ENCODE results near the gene ESRRG. TPM values are rescaled to one million over a fixed set of nuclear protein-coding genes. Genes with fewer than 3 reads are reported as not detected.

Gene ESRRG
- total RNA-seq, 1 donor from 2014 or later: not detected

DNA sequence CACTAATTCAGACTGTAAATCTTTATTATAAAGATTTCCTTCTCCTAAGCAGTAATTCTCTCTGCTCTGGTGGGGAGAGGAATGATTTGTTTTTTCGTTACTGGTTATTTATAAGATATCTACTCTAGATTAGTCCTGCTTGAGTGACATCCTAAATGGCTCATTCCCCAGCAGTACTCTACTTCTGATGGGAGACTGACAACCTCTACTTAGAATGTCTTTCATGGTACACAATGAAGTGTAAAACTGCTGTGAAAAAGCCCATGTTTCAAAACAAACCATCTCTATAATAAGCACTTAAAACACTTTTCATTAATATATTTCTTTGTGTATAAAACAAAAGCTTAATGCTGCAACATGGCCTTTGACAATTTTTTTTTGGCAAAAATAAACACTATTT is 33.9 kb upstream of the ESRRG start:
- no peak for FAIRE-seq

DNA sequence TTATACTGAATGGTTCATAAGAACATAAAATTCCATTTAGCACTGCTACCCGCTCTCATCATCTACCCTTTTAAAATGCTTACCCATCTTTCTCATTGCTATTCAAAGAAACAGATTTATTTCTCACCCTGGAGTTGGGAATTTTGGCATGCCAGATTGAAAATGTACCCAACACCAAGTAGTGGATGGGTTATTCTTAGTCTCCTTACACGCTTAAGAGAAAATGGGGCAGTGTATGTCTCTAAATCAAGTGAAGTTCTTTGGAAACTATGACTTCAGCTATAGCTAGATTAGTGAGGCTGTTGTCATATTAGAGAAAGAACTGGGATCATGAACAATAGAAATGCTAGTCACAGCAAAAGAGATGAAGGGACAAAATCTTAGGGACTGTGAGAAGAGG is 27.7 kb upstream of the ESRRG start:
- TF ChIP-seq, protein P1, sequence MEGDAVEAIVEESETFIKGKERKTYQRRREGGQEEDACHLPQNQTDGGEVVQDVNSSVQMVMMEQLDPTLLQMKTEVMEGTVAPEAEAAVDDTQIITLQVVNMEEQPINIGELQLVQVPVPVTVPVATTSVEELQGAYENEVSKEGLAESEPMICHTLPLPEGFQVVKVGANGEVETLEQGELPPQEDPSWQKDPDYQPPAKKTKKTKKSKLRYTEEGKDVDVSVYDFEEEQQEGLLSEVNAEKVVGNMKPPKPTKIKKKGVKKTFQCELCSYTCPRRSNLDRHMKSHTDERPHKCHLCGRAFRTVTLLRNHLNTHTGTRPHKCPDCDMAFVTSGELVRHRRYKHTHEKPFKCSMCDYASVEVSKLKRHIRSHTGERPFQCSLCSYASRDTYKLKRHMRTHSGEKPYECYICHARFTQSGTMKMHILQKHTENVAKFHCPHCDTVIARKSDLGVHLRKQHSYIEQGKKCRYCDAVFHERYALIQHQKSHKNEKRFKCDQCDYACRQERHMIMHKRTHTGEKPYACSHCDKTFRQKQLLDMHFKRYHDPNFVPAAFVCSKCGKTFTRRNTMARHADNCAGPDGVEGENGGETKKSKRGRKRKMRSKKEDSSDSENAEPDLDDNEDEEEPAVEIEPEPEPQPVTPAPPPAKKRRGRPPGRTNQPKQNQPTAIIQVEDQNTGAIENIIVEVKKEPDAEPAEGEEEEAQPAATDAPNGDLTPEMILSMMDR (IDR thresholded peaks at IDR 0.05; ENCODE audit: insufficient read depth, low read length, severe bottlenecking): no peak
- FAIRE-seq (no peak), DNase-seq (ENCODE audit: low read depth) (no peak)
- H3K36me3 ChIP-seq (ENCODE audit: control insufficient read depth, insufficient read depth, low read length): no peaks in the 10 kb centered on the region
- no peaks in the 10 kb centered on the region for H3K27me3 ChIP-seq (ENCODE audit: control insufficient read depth, insufficient read depth, low read length)
- H3K4me3 ChIP-seq (ENCODE audit: low read depth, low read length): no peak overlapping the region

More for the DNA sequence above, 33.9 kb upstream of the ESRRG start:
- Histone ChIP-seq H3K36me3 (ENCODE audit: control insufficient read depth, insufficient read depth, low read length) (no peaks in the 10 kb centered on the region), H3K4me3 (ENCODE audit: low read depth, low read length) (no peak overlapping the region), H3K27me3 (ENCODE audit: control insufficient read depth, insufficient read depth, low read length) (no peaks in the 10 kb centered on the region)
- no peak for DNase-seq (ENCODE audit: low read depth)
- TF ChIP-seq, protein P1 (IDR thresholded peaks at IDR 0.05; ENCODE audit: insufficient read depth, low read length, severe bottlenecking): no peak

DNA sequence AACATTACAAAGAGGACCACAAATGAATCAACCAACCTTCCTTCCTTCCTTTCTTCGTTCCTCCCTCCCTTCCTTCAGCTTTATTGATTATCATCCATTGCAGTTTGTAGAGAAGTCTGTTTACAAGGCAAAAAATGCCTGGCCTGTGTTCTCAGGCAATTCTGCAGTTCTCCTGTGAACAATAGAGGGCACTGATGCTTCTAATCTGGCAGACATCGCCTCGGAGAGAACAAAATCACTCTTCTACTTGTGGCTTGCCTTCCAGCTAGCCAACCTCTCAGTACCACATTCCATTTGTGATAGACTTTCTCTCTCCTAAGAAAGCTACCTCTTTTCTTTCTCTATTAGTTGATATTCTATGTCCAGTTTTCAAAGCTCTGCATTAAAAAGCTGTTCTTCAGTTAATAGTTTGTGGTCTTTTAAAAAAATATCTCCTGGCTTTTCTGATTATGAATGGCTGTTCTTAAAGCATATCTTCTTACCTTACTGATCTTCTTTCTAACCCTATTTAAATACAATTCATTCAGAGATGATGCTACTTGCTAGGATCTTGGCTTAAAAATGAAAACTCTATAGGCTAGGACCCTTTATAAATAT is 26.9 kb upstream of the ESRRG start:
- Histone ChIP-seq H3K27me3 (ENCODE audit: control insufficient read depth, insufficient read depth, low read length) (no peaks in the 10 kb centered on the region), H3K4me3 (ENCODE audit: low read depth, low read length) (no peak overlapping the region), H3K36me3 (ENCODE audit: control insufficient read depth, insufficient read depth, low read length) (no peaks in the 10 kb centered on the region)
- TF ChIP-seq, protein P1 (IDR thresholded peaks at IDR 0.05; ENCODE audit: insufficient read depth, low read length, severe bottlenecking): peak; percentile 80
- DNase-seq (ENCODE audit: low read depth): peak; percentile 58
- no peak for FAIRE-seq

DNA sequence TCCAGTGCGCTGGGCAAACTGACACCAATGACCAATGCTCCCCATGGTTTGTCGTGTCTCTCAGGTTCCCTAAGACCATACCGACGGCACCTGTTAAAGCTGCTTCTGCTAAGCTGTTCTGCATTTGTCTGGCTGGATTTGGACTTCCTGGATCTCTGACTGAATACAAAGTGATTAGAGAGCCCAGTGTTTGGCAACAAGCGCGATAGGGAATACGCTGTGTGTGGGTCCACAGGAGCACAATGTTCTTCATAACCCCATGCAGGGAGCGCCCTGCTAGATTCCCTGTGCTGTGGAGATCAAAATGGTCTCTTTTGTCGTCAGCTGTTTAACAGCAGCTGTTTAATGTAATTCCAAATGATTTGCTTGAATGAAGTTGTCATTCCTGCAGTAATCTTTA is 26.0 kb upstream of the ESRRG start:
- H3K4me3 ChIP-seq (ENCODE audit: low read depth, low read length): no peak overlapping the region
- TF ChIP-seq, protein P1 (IDR thresholded peaks at IDR 0.05; ENCODE audit: insufficient read depth, low read length, severe bottlenecking): no peak
- H3K27me3 ChIP-seq (ENCODE audit: control insufficient read depth, insufficient read depth, low read length): no peaks in the 10 kb centered on the region
- no peaks in the 10 kb centered on the region for H3K36me3 ChIP-seq (ENCODE audit: control insufficient read depth, insufficient read depth, low read length)
- no peak for FAIRE-seq
- no peak for DNase-seq (ENCODE audit: low read depth)

DNA sequence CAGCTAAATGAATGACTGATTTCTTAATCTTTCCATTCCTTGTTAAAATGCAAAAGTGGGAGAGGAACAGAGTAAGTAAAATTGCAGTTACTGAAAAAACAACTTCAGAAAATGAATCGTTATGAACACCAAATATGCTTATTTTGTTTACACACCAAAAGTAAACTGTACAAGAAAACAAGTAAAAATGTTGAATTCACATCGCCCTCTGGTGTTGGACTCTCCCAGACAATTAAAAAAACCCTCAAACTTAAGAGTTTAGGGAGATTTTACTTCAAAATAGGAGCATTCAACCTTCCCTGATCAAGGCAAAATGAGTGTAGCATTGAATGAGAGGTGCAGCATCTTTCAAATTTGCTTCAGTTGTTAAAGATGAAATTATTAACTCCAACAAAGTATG is 19.4 kb upstream of the ESRRG start:
- no peaks in the 10 kb centered on the region for H3K27me3 ChIP-seq (ENCODE audit: control insufficient read depth, insufficient read depth, low read length)
- H3K4me3 ChIP-seq (ENCODE audit: low read depth, low read length): no peak overlapping the region
- TF ChIP-seq, protein P1 (IDR thresholded peaks at IDR 0.05; ENCODE audit: insufficient read depth, low read length, severe bottlenecking): peak; percentile 22
- DNase-seq (ENCODE audit: low read depth) (peak; percentile 19), FAIRE-seq (no peak)
- no peaks in the 10 kb centered on the region for H3K36me3 ChIP-seq (ENCODE audit: control insufficient read depth, insufficient read depth, low read length)

DNA sequence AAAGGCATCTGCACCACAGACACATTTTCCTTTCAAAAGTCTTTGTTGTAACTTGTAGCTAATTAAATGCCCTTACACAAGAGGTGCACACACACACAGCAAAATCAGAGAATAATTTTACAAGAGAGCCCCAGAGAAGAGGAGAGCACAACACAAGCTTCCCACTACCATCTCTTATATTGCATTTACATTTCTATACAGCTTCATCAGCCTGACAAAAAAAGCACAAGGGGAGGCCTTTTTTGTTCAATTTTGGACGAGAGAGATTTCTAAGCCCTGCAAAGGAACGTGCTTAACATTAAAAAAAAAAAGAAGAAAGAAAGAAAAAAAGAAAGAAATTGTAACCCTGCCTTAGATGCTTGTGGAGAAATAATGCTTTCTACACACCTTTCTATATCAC is 17.1 kb upstream of the ESRRG start:
- TF ChIP-seq, protein P1 (IDR thresholded peaks at IDR 0.05; ENCODE audit: insufficient read depth, low read length, severe bottlenecking): no peak
- DNase-seq (ENCODE audit: low read depth): no peak
- no peak for FAIRE-seq
- no peaks in the 10 kb centered on the region for H3K27me3 ChIP-seq (ENCODE audit: control insufficient read depth, insufficient read depth, low read length)
- H3K36me3 ChIP-seq (ENCODE audit: control insufficient read depth, insufficient read depth, low read length): no peaks in the 10 kb centered on the region
- no peak overlapping the region for H3K4me3 ChIP-seq (ENCODE audit: low read depth, low read length)
